Thyroid gland (tissue), 4 donors: ENCODE data around the gene TUBA4A. TPM values are rescaled to one million over a fixed set of nuclear protein-coding genes. Genes with fewer than 3 reads are reported as not detected.

Experiments used
- DNase-seq, 2 donors: peaks; one replicate each; pipeline ENCODE4 v3.0.0-alpha.2; 2019
- H3K27ac ChIP-seq, 3 donors: fragments of 200-600 bp; sonication (generic); 1 replicate in 2 of 3; 2 replicates in 1 of 3; pipeline ENCODE4 v1.5.1; 2016 to 2019; ENCODE audit warnings: mild to moderate bottlenecking in 1 of 3, moderate library complexity in 1 of 3
- H3K27me3 ChIP-seq: fragments of 200-600 bp; sonication (generic); one replicate; pipeline ENCODE4 v1.5.1; 2019
- H3K36me3 ChIP-seq, 2 donors: fragments of 200-600 bp; sonication (generic); one replicate each; pipeline ENCODE4 v1.5.1; 2016 to 2019
- H3K4me1 ChIP-seq, 2 donors: fragments of 200-600 bp; sonication (generic); one replicate each; pipeline ENCODE4 v1.5.1; 2017 to 2019
- H3K4me3 ChIP-seq, 3 donors: fragments of 200-600 bp; sonication (generic); replicated peaks in 1 of 3; 1 replicate in 2 of 3; 2 replicates in 1 of 3; pipeline ENCODE4 v1.5.1; 2016; ENCODE audit warnings: mild to moderate bottlenecking in 1 of 3
- H3K9me3 ChIP-seq: fragments of 200-600 bp; sonication (generic); one replicate; pipeline ENCODE4 v1.5.1; 2017
- CTCF ChIP-seq, 6 experiments: fragments of 200-600 bp in 3 of 6; fragments of 450-650 bp in 3 of 6; sonication (generic) in 3 of 6; IDR thresholded peaks; one replicate each; pipeline ENCODE4 v1.5.1; 2016 to 2019; ENCODE audit warnings: antibody characterized with exemption in 6 of 6, mild to moderate bottlenecking in 2 of 6, inconsistent platforms in 1 of 6, moderate library complexity in 1 of 6
- POLR2A ChIP-seq, 2 donors: fragments of 450-650 bp; IDR thresholded peaks; one replicate each; pipeline ENCODE4 v1.6.1; 2017; ENCODE audit warnings: antibody characterized with exemption in 2 of 2, mild to moderate bottlenecking in 2 of 2, moderate library complexity in 1 of 2
- WGBS, 2 donors: methylation state at CpG; one replicate each; pipeline ENCODE4 v1.1.5; 2017; 5-methylcytosine and 5-hydroxymethylcytosine counted together
- intact Hi-C: fragments of 100-400 bp; cut with DNase I; formaldehyde crosslinking; loops from one replicate; pipeline ENCODE4 v1.15.1; 2023
- total RNA-seq, 4 donors: library from RNA; depleted of rRNA; stranded (reverse); fragments of >200 nt; gene quantifications; one replicate each; pipeline ENCODE4 v1.2.3, GENCODE V29; 2016

TUBA4A gene
- total RNA-seq, 4 donors from 2014 or later, result 21.0 to 72.4 (median 34.8) TPM

GRCh38 chr2:219225350-219225749, 28.4 kb downstream of the TUBA4A start:
- H3K27me3 ChIP-seq, result no peaks in the 10 kb centered on the region
- H3K4me1 ChIP-seq, result peaks cover 15 to 16% of the 10 kb centered on the region in 2 donors
- 97 to 100% methylated on average over 3 of the region's 3 CpGs for WGBS, 2 donors
- H3K4me3 ChIP-seq, result no peak overlapping the region
- no peaks in the 10 kb centered on the region for H3K9me3 ChIP-seq
- intact Hi-C loops, result no loop called here
- H3K36me3 ChIP-seq, result peaks cover 53 to 56% of the 10 kb centered on the region in 2 donors
- DNase-seq, result no peak
- no peak overlapping the region for H3K27ac ChIP-seq
- no peak for TF ChIP-seq CTCF (IDR thresholded peaks at IDR 0.05)
- TF ChIP-seq POLR2A (IDR thresholded peaks at IDR 0.05), result no peak

GRCh38 chr2:219223831-219224610, 29.7 kb downstream of the TUBA4A start:
- no peaks in the 10 kb centered on the region for H3K9me3 ChIP-seq
- no peak overlapping the region for H3K4me3 ChIP-seq
- 91 to 95% methylated on average over 31 of the region's 31 CpGs for WGBS, 2 donors
- no peaks in the 10 kb centered on the region for H3K27me3 ChIP-seq
- TF ChIP-seq CTCF (IDR thresholded peaks at IDR 0.05) (no peak), POLR2A (IDR thresholded peaks at IDR 0.05) (no peak)
- H3K27ac ChIP-seq, result no peak overlapping the region
- H3K4me1 ChIP-seq, result peaks cover 19 to 23% of the 10 kb centered on the region in 2 donors
- H3K36me3 ChIP-seq, result peaks cover 55 to 56% of the 10 kb centered on the region in 2 donors
- intact Hi-C loops, result no loop called here
- no peak for DNase-seq

GRCh38 chr2:219221957-219222518, 31.7 kb downstream of the TUBA4A start:
- peaks cover 55 to 56% of the 10 kb centered on the region in 2 donors for H3K36me3 ChIP-seq

GRCh38 chr2:219220652-219221402, 32.9 kb downstream of the TUBA4A start:
- DNase-seq, result no peak
- no peak overlapping the region for H3K27ac ChIP-seq
- peaks cover 51 to 53% of the 10 kb centered on the region in 2 donors for H3K36me3 ChIP-seq
- no peak for TF ChIP-seq CTCF (IDR thresholded peaks at IDR 0.05)
- TF ChIP-seq POLR2A (IDR thresholded peaks at IDR 0.05), result no peak
- intact Hi-C loops, result no loop called here
- H3K9me3 ChIP-seq, result no peaks in the 10 kb centered on the region
- no peak overlapping the region for H3K4me3 ChIP-seq
- H3K27me3 ChIP-seq, result no peaks in the 10 kb centered on the region
- H3K4me1 ChIP-seq, result peaks cover 22 to 23% of the 10 kb centered on the region in 2 donors
- 85 to 86% methylated on average over 19 of the region's 19 CpGs for WGBS, 2 donors

More at GRCh38 chr2:219221957-219222518, 31.7 kb downstream of the TUBA4A start:
- 92 to 96% methylated on average over 9 to 12 of the region's 16 CpGs for WGBS, 2 donors
- TF ChIP-seq POLR2A (IDR thresholded peaks at IDR 0.05), result no peak
- TF ChIP-seq CTCF (IDR thresholded peaks at IDR 0.05), result no peak
- Histone ChIP-seq H3K27ac (no peak overlapping the region), H3K4me1 (peaks cover 15 to 20% of the 10 kb centered on the region in 2 donors), H3K9me3 (no peaks in the 10 kb centered on the region), H3K27me3 (no peaks in the 10 kb centered on the region), H3K4me3 (no peak overlapping the region)
- intact Hi-C loops, result no loop called here
- no peak for DNase-seq
